Karpas-422 (cell line): ENCODE data around the gene UBE2V1. TPM values are rescaled to one million over a fixed set of nuclear protein-coding genes. Genes with fewer than 3 reads are reported as not detected.
A peak's percentile ranks its signal among the peaks of the same experiment; 100 is the strongest.
"Not testable (repeated sequence)": the region's sequence is repeated elsewhere in the genome, so short reads cannot be mapped to it uniquely, and the experiment has no call there.

Source experiments
- DNase-seq: peaks from one replicate; pipeline ENCODE4 v3.0.0-alpha.2; 2015
- H2AFZ ChIP-seq: fragments of 200-600 bp; sonication (generic); 2 replicates; pipeline ENCODE4 v1.6.1; 2014; ENCODE audit warnings: antibody characterized with exemption, low read length, mixed read lengths
- H3K27ac ChIP-seq: fragments of 200-600 bp; sonication (generic); 2 replicates; pipeline ENCODE4 v1.5.1; 2014; ENCODE audit warnings: mild to moderate bottlenecking, low read length, moderate library complexity
- H3K27me3 ChIP-seq: fragments of 200-600 bp; sonication (generic); 2 replicates; pipeline ENCODE4 v1.6.1; 2014; ENCODE audit warnings: low read length, mixed read lengths
- H3K36me3 ChIP-seq: fragments of 200-600 bp; sonication (generic); 2 replicates; pipeline ENCODE4 v1.6.1; 2014; ENCODE audit warnings: low read length, mixed read lengths; ENCODE audit not compliant: insufficient read depth
- H3K4me1 ChIP-seq: fragments of 200-600 bp; sonication (generic); 2 replicates; pipeline ENCODE4 v1.6.1; 2014; ENCODE audit warnings: mild to moderate bottlenecking, low read length, mixed read lengths
- H3K4me2 ChIP-seq: fragments of 200-600 bp; sonication (generic); 2 replicates; pipeline ENCODE4 v1.6.1; 2014; ENCODE audit warnings: low read length, low read depth, mild to moderate bottlenecking; ENCODE audit not compliant: poor library complexity, severe bottlenecking
- H3K4me3 ChIP-seq: fragments of 200-600 bp; sonication (generic); 2 replicates; pipeline ENCODE4 v1.5.1; 2014; ENCODE audit warnings: mild to moderate bottlenecking, antibody characterized with exemption, low read length, mixed read lengths
- H3K79me2 ChIP-seq: fragments of 200-600 bp; sonication (generic); 2 replicates; pipeline ENCODE4 v1.6.1; 2014; ENCODE audit warnings: mild to moderate bottlenecking, low read length, mixed read lengths
- H3K9ac ChIP-seq: fragments of 200-600 bp; sonication (generic); 2 replicates; pipeline ENCODE4 v1.6.0; 2014; ENCODE audit warnings: low read length
- H3K9me2 ChIP-seq: fragments of 200-600 bp; sonication (generic), shearing (Covaris generic); replicated peaks from 2 replicates; pipeline ENCODE4 v1.6.0; 2014; ENCODE audit warnings: mild to moderate bottlenecking, low read length, moderate library complexity; ENCODE audit not compliant: insufficient read depth
- H3K9me3 ChIP-seq: fragments of 300-700, 200-600 bp; sonication (generic); 2 replicates; pipeline ENCODE4 v1.6.1; 2014; ENCODE audit warnings: low read length, mixed read lengths
- H4K20me1 ChIP-seq: fragments of 200-600 bp; sonication (generic); 2 replicates; pipeline ENCODE4 v1.6.1; 2014; ENCODE audit warnings: mild to moderate bottlenecking, antibody characterized with exemption, low read length, low read depth; ENCODE audit not compliant: insufficient read depth
- total RNA-seq: library from RNA; depleted of rRNA; stranded (reverse); fragments of >200 nt; shearing (Covaris generic); gene quantifications from 2 replicates; pipeline ENCODE4 v1.2.3, GENCODE V29; 2014; ENCODE audit warnings: low replicate concordance

The UBE2V1 gene
- total RNA-seq, 1 experiment from 2014 or later, result 95.6 TPM

GRCh38 chr20:50085146-50085480 is 27.8 kb downstream of the UBE2V1 start:
- Histone ChIP-seq H4K20me1 (peaks cover 24% of the 10 kb centered on the region; the same call in 1 of the 2 replicates), H3K4me3 (no peak overlapping the region), H3K4me1 (peaks cover 12% of the 10 kb centered on the region), H3K27me3 (no peaks in the 10 kb centered on the region), H3K9me3 (no peaks in the 10 kb centered on the region), H2AFZ (no peak overlapping the region), H3K4me2 (no peak overlapping the region), H3K9ac (no peak overlapping the region), H3K27ac (no peak overlapping the region), H3K79me2 (peaks cover 18% of the 10 kb centered on the region), H3K36me3 (peaks cover 4% of the 10 kb centered on the region; the same call in 1 of the 2 replicates), H3K9me2 (no peaks in the 10 kb centered on the region)
- no peak for DNase-seq

- Histone ChIP-seq H3K9ac (no peak overlapping the region), H2AFZ (no peak overlapping the region), H3K27ac (no peak overlapping the region), H3K36me3 (no peaks in the 10 kb centered on the region; the same call in 1 of the 2 replicates), H3K4me2 (no peak overlapping the region), H3K4me1 (peaks cover 12% of the 10 kb centered on the region), H3K27me3 (no peaks in the 10 kb centered on the region), H3K4me3 (no peak overlapping the region), H3K79me2 (peaks cover 7% of the 10 kb centered on the region; the same call in 1 of the 2 replicates), H4K20me1 (peaks cover 16% of the 10 kb centered on the region; the same call in 1 of the 2 replicates), H3K9me2 (no peaks in the 10 kb centered on the region), H3K9me3 (no peaks in the 10 kb centered on the region)
- no peak for DNase-seq
Observed at GRCh38 chr20:50083034-50083433, 29.9 kb downstream of the UBE2V1 start.

GRCh38 chr20:50082056-50082455 is 30.9 kb downstream of the UBE2V1 start:
- H2AFZ ChIP-seq, result not testable (repeated sequence)

GRCh38 chr20:50077818-50078601 is 34.9 kb downstream of the UBE2V1 start:
- Histone ChIP-seq H3K36me3 (no peaks in the 10 kb centered on the region), H3K4me1 (no peaks in the 10 kb centered on the region), H3K4me2 (no peak overlapping the region)

More at GRCh38 chr20:50082056-50082455, 30.9 kb downstream of the UBE2V1 start:
- not testable (repeated sequence) for H3K9me2 ChIP-seq, H3K9ac ChIP-seq, H3K27ac ChIP-seq, H3K79me2 ChIP-seq, H3K4me3 ChIP-seq, H3K9me3 ChIP-seq, DNase-seq, H3K4me2 ChIP-seq, H3K36me3 ChIP-seq, H3K27me3 ChIP-seq
- Histone ChIP-seq H3K4me1 (peaks cover 12% of the 10 kb centered on the region), H4K20me1 (peaks cover 16% of the 10 kb centered on the region; the same call in 1 of the 2 replicates)

GRCh38 chr20:50073500-50073899 is 39.5 kb downstream of the UBE2V1 start:
- Histone ChIP-seq H3K36me3 (no peaks in the 10 kb centered on the region), H3K27ac (no peak overlapping the region), H3K4me3 (no peak overlapping the region), H3K9me3 (no peaks in the 10 kb centered on the region), H2AFZ (no peak overlapping the region), H3K27me3 (no peaks in the 10 kb centered on the region), H3K9me2 (no peaks in the 10 kb centered on the region), H4K20me1 (no peaks in the 10 kb centered on the region), H3K79me2 (no peaks in the 10 kb centered on the region), H3K4me1 (peaks cover 8% of the 10 kb centered on the region), H3K4me2 (no peak overlapping the region), H3K9ac (no peak overlapping the region)
- no peak for DNase-seq

More at GRCh38 chr20:50077818-50078601, 34.9 kb downstream of the UBE2V1 start:
- Histone ChIP-seq H4K20me1 (no peaks in the 10 kb centered on the region), H3K9me3 (no peaks in the 10 kb centered on the region), H3K27me3 (no peaks in the 10 kb centered on the region), H2AFZ (no peak overlapping the region), H3K27ac (no peak overlapping the region), H3K9me2 (no peaks in the 10 kb centered on the region), H3K79me2 (no peaks in the 10 kb centered on the region), H3K4me3 (no peak overlapping the region), H3K9ac (no peak overlapping the region)
- no peak for DNase-seq

- Histone ChIP-seq H3K27ac (no peak overlapping the region), H3K4me1 (peaks cover 8% of the 10 kb centered on the region), H2AFZ (peak overlapping the region; percentile 97; the same call in 1 of the 2 replicates), H3K27me3 (no peaks in the 10 kb centered on the region), H3K4me3 (peak overlapping the region; percentile 59; the same call in 1 of the 2 replicates), H3K9me2 (no peaks in the 10 kb centered on the region), H4K20me1 (no peaks in the 10 kb centered on the region), H3K36me3 (no peaks in the 10 kb centered on the region), H3K79me2 (no peaks in the 10 kb centered on the region), H3K9ac (peak overlapping the region; percentile 55), H3K9me3 (no peaks in the 10 kb centered on the region), H3K4me2 (peak overlapping the region; percentile 75)
- DNase-seq, result peak; percentile 96
Observed at GRCh38 chr20:50071039-50071888, 41.7 kb downstream of the UBE2V1 start.

GRCh38 chr20:50070361-50070760 is 42.6 kb downstream of the UBE2V1 start:
- Histone ChIP-seq H2AFZ (no peak overlapping the region), H3K9me2 (no peaks in the 10 kb centered on the region), H3K9me3 (no peaks in the 10 kb centered on the region), H3K27me3 (no peaks in the 10 kb centered on the region), H3K4me2 (no peak overlapping the region), H3K27ac (no peak overlapping the region), H3K36me3 (no peaks in the 10 kb centered on the region), H3K4me3 (no peak overlapping the region), H3K79me2 (no peaks in the 10 kb centered on the region), H4K20me1 (no peaks in the 10 kb centered on the region), H3K4me1 (peaks cover 8% of the 10 kb centered on the region), H3K9ac (no peak overlapping the region)
- no peak for DNase-seq

- Histone ChIP-seq H3K79me2 (no peaks in the 10 kb centered on the region), H3K36me3 (no peaks in the 10 kb centered on the region), H3K27ac (no peak overlapping the region), H3K4me3 (no peak overlapping the region), H3K9me2 (no peaks in the 10 kb centered on the region), H3K4me1 (peaks cover 8% of the 10 kb centered on the region), H4K20me1 (no peaks in the 10 kb centered on the region), H3K4me2 (no peak overlapping the region), H3K9ac (no peak overlapping the region), H3K9me3 (no peaks in the 10 kb centered on the region), H2AFZ (no peak overlapping the region), H3K27me3 (no peaks in the 10 kb centered on the region)
- no peak for DNase-seq
Observed at GRCh38 chr20:50068041-50068651, 44.8 kb downstream of the UBE2V1 start.
